Measurements from ENCODE around the gene RGS10. TPM values are rescaled to one million over a fixed set of nuclear protein-coding genes. Genes with fewer than 3 reads are reported as not detected.

RGS10 gene
- total RNA-seq, 2 donors from 2014 or later = 4.3 to 7.5 TPM

DNA sequence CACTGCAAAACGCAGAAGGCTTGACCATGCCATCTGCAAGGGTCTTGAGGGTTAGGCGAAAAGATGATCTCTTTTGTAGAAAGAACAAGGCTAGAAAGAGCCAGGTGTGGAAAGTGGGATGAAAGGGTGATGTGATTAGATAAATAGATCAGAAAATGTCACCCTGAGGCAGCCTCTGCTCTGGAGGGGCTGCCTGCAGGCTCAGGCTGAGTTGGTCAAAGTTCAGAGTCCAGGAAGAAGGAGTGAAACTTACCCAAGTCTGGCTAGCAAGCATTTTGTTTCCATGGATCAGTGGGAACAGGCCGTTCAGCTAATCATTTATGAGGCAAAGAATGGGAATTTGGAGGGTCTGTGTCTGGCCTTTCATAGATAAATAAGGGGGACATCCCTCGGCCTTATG is 79.7 kb downstream of the RGS10 start:
- TF ChIP-seq, protein P1, sequence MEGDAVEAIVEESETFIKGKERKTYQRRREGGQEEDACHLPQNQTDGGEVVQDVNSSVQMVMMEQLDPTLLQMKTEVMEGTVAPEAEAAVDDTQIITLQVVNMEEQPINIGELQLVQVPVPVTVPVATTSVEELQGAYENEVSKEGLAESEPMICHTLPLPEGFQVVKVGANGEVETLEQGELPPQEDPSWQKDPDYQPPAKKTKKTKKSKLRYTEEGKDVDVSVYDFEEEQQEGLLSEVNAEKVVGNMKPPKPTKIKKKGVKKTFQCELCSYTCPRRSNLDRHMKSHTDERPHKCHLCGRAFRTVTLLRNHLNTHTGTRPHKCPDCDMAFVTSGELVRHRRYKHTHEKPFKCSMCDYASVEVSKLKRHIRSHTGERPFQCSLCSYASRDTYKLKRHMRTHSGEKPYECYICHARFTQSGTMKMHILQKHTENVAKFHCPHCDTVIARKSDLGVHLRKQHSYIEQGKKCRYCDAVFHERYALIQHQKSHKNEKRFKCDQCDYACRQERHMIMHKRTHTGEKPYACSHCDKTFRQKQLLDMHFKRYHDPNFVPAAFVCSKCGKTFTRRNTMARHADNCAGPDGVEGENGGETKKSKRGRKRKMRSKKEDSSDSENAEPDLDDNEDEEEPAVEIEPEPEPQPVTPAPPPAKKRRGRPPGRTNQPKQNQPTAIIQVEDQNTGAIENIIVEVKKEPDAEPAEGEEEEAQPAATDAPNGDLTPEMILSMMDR (conservative IDR thresholded peaks at IDR 0.05) = no peak
- Mint-ChIP-seq H3K4me1 (no peaks in the 10 kb centered on the region), H3K9me3 (peaks cover 12% of the 10 kb centered on the region), H3K4me3 (no peak overlapping the region), H3K27me3 (ENCODE audit: insufficient read depth) (peaks cover 26% of the 10 kb centered on the region), H3K36me3 (ENCODE audit: low read depth) (no peaks in the 10 kb centered on the region), H3K27ac (no peak overlapping the region)
- Histone ChIP-seq H3K36me3 (ENCODE audit: control insufficient read depth, insufficient read depth, low read length) (no peaks in the 10 kb centered on the region), H3K9ac (ENCODE audit: extremely low read depth, low read length, poor library complexity, severe bottlenecking) (no peak overlapping the region), H3K9me3 (ENCODE audit: control insufficient read depth, low read length) (peaks cover 8% of the 10 kb centered on the region), H3K27me3 (ENCODE audit: control insufficient read depth, insufficient read depth, low read length, poor library complexity, severe bottlenecking) (no peaks in the 10 kb centered on the region), H3K4me3 (ENCODE audit: low read length) (no peak overlapping the region), H3K27ac (ENCODE audit: low read depth, low read length) (no peak overlapping the region), H3K4me1 (ENCODE audit: control insufficient read depth, insufficient read depth, low read length) (no peaks in the 10 kb centered on the region)
- no peak for DNase-seq
- WGBS, 2 experiments (ENCODE audit: insufficient coverage in 1 of 2, insufficient read length in 1 of 2) = 92 to 93% methylated on average over 2 to 4 of the region's 4 CpGs

- Mint-ChIP-seq H3K4me1 (no peaks in the 10 kb centered on the region), H3K27me3 (ENCODE audit: insufficient read depth) (peaks cover 26% of the 10 kb centered on the region), H3K27ac (no peak overlapping the region), H3K9me3 (peaks cover 12% of the 10 kb centered on the region), H3K36me3 (ENCODE audit: low read depth) (no peaks in the 10 kb centered on the region), H3K4me3 (no peak overlapping the region)
- Histone ChIP-seq H3K27me3 (ENCODE audit: control insufficient read depth, insufficient read depth, low read length, poor library complexity, severe bottlenecking) (no peaks in the 10 kb centered on the region), H3K4me3 (ENCODE audit: low read length) (no peak overlapping the region), H3K36me3 (ENCODE audit: control insufficient read depth, insufficient read depth, low read length) (no peaks in the 10 kb centered on the region), H3K9ac (ENCODE audit: extremely low read depth, low read length, poor library complexity, severe bottlenecking) (no peak overlapping the region), H3K4me1 (ENCODE audit: control insufficient read depth, insufficient read depth, low read length) (no peaks in the 10 kb centered on the region), H3K27ac (ENCODE audit: low read depth, low read length) (no peak overlapping the region), H3K9me3 (ENCODE audit: control insufficient read depth, low read length) (peaks cover 8% of the 10 kb centered on the region)
- TF ChIP-seq, protein P1 (conservative IDR thresholded peaks at IDR 0.05) = no peak
- 94% methylated on average over 2 of the region's 2 CpGs; no CpG with 5 or more reads in 1 of the 2 experiments for WGBS, 2 experiments (ENCODE audit: insufficient coverage in 1 of 2, insufficient read length in 1 of 2)
- no peak for DNase-seq
Measured at GRCh38 chr10:119461923-119462322, 80.6 kb downstream of the RGS10 start.

- Mint-ChIP-seq H3K4me1 (no peaks in the 10 kb centered on the region), H3K4me3 (no peak overlapping the region), H3K27me3 (ENCODE audit: insufficient read depth) (peaks cover 26% of the 10 kb centered on the region), H3K36me3 (ENCODE audit: low read depth) (no peaks in the 10 kb centered on the region), H3K9me3 (peaks cover 12% of the 10 kb centered on the region), H3K27ac (no peak overlapping the region)
- Histone ChIP-seq H3K27ac (ENCODE audit: low read depth, low read length) (no peak overlapping the region), H3K9me3 (ENCODE audit: control insufficient read depth, low read length) (peaks cover 8% of the 10 kb centered on the region), H3K4me1 (ENCODE audit: control insufficient read depth, insufficient read depth, low read length) (no peaks in the 10 kb centered on the region), H3K36me3 (ENCODE audit: control insufficient read depth, insufficient read depth, low read length) (no peaks in the 10 kb centered on the region), H3K27me3 (ENCODE audit: control insufficient read depth, insufficient read depth, low read length, poor library complexity, severe bottlenecking) (no peaks in the 10 kb centered on the region), H3K9ac (ENCODE audit: extremely low read depth, low read length, poor library complexity, severe bottlenecking) (no peak overlapping the region), H3K4me3 (ENCODE audit: low read length) (no peak overlapping the region)
- 94 to 100% methylated on average over 1 to 3 of the region's 3 CpGs for WGBS, 2 experiments (ENCODE audit: insufficient coverage in 1 of 2, insufficient read length in 1 of 2)
- DNase-seq = no peak
- TF ChIP-seq, protein P1 (conservative IDR thresholded peaks at IDR 0.05) = no peak
Measured at GRCh38 chr10:119461380-119461779, 81.1 kb downstream of the RGS10 start.

All from endodermal cell (in vitro differentiated cells).